Liver (tissue), 9 donors: Measurements from ENCODE around the gene SLC6A16. TPM values are rescaled to one million over a fixed set of nuclear protein-coding genes. Genes with fewer than 3 reads are reported as not detected.
"Not testable (repeated sequence)": the region's sequence is repeated elsewhere in the genome, so short reads cannot be mapped to it uniquely, and the experiment has no call there.

Experiments used
- DNase-seq: peaks from one replicate; pipeline ENCODE4 v3.0.0-alpha.2; 2017; ENCODE audit warnings: low spot score
- H3K27ac ChIP-seq, 2 donors: one replicate each; pipeline ENCODE4 v1.7.0; 2013; ENCODE audit warnings: inconsistent platforms in 2 of 2, low read length in 2 of 2, control low read depth in 1 of 2, low read depth in 1 of 2, mild to moderate bottlenecking in 1 of 2
- H3K27me3 ChIP-seq, 4 donors: one replicate each; pipeline versions ENCODE4 v1.6.1 to v1.7.0; 2013; ENCODE audit warnings: low read length in 3 of 4, inconsistent platforms in 1 of 4, mild to moderate bottlenecking in 1 of 4, moderate library complexity in 1 of 4; ENCODE audit not compliant: control insufficient read depth in 4 of 4, insufficient read depth in 4 of 4
- H3K36me3 ChIP-seq, 4 donors: one replicate each; pipeline versions ENCODE4 v1.6.1 to v1.7.0; 2013; ENCODE audit warnings: low read length in 3 of 4, mild to moderate bottlenecking in 3 of 4, low read depth in 1 of 4, moderate library complexity in 1 of 4; ENCODE audit not compliant: control insufficient read depth in 4 of 4, insufficient read depth in 3 of 4
- H3K4me1 ChIP-seq, 4 donors: one replicate each; pipeline versions ENCODE4 v1.6.1 to v1.7.0; 2013; ENCODE audit warnings: low read length in 3 of 4, mild to moderate bottlenecking in 3 of 4, moderate library complexity in 1 of 4; ENCODE audit not compliant: control insufficient read depth in 4 of 4, insufficient read depth in 4 of 4
- H3K4me3 ChIP-seq, 3 donors: one replicate each; pipeline versions ENCODE4 v1.6.1 to v1.7.0; 2013; ENCODE audit warnings: low read length in 3 of 3, control low read depth in 1 of 3, low read depth in 1 of 3, mild to moderate bottlenecking in 1 of 3
- H3K9ac ChIP-seq, 2 donors: one replicate each; pipeline ENCODE4 v1.7.0; 2013; ENCODE audit warnings: low read length in 2 of 2, mild to moderate bottlenecking in 2 of 2, moderate library complexity in 2 of 2, control low read depth in 1 of 2, low read depth in 1 of 2
- H3K9me3 ChIP-seq, 4 donors: one replicate each; pipeline versions ENCODE4 v1.6.1 to v1.7.0; 2013; ENCODE audit warnings: low read length in 3 of 4; ENCODE audit not compliant: control insufficient read depth in 4 of 4
- EGR1 ChIP-seq, 2 donors: IDR thresholded peaks; 2 replicates each; pipeline ENCODE4 v1.6.1; 2016 to 2018; ENCODE audit warnings: antibody characterized with exemption in 2 of 2, low read depth in 2 of 2
- FOXA1 ChIP-seq: IDR thresholded peaks from 2 replicates; pipeline ENCODE4 v1.6.1; 2016; ENCODE audit warnings: antibody characterized with exemption
- FOXA2 ChIP-seq: IDR thresholded peaks from 2 replicates; pipeline ENCODE4 v1.6.1; 2016; ENCODE audit warnings: antibody characterized with exemption
- HNF4A ChIP-seq, 2 donors: conservative IDR thresholded peaks; 2 replicates each; pipeline ENCODE4 v1.6.1; 2016; ENCODE audit warnings: antibody characterized with exemption in 2 of 2, mild to moderate bottlenecking in 2 of 2
- MAX ChIP-seq: IDR thresholded peaks from 2 replicates; pipeline ENCODE4 v1.6.1; 2016; ENCODE audit warnings: antibody characterized with exemption
- RAD21 ChIP-seq, 2 donors: IDR thresholded peaks; 2 replicates each; pipeline ENCODE4 v1.6.1; 2016; ENCODE audit warnings: antibody characterized with exemption in 2 of 2, mild to moderate bottlenecking in 2 of 2
- REST ChIP-seq: IDR thresholded peaks from 2 replicates; pipeline ENCODE4 v1.6.1; 2016; ENCODE audit warnings: antibody characterized with exemption, mild to moderate bottlenecking
- RXRA ChIP-seq, 2 donors: IDR thresholded peaks; 2 replicates each; pipeline ENCODE4 v1.6.1; 2017 to 2018; ENCODE audit warnings: antibody characterized with exemption in 2 of 2, mild to moderate bottlenecking in 1 of 2
- SP1 ChIP-seq: IDR thresholded peaks from 2 replicates; pipeline ENCODE4 v1.6.1; 2018; ENCODE audit warnings: antibody characterized with exemption, mild to moderate bottlenecking
- TAF1 ChIP-seq: conservative IDR thresholded peaks from 2 replicates; pipeline ENCODE4 v1.6.1; 2016; ENCODE audit warnings: antibody characterized with exemption, mild to moderate bottlenecking
- WGBS: extraction: QIAGEN DNeasy Blood & Tissue Kit; methylation state at CpG from one replicate; pipeline ENCODE4 v1.1.7; 2013; 5-methylcytosine and 5-hydroxymethylcytosine counted together
- polyA plus RNA-seq, 2 donors: library from polyadenylated mRNA; stranded (reverse) in 1 of 2; unstranded in 1 of 2; fragments of 200-250 nt in 1 of 2; fragments of >200 nt in 1 of 2; fragmentation: Nextera tagmentation in 1 of 2; extraction: Ambion mirVana in 1 of 2; gene quantifications; one replicate each; pipeline versions ENCODE4 v1.2.1 to v1.2.3, GENCODE V29; 2013 to 2015
- total RNA-seq, 2 donors: library from RNA; depleted of rRNA; stranded (reverse); fragments of >200 nt; gene quantifications; one replicate each; pipeline ENCODE4 v1.2.3, GENCODE V29; 2014
- TF ChIP-seq, protein P1 (sequence below): fragments of 150-350 bp; IDR thresholded peaks from 2 replicates; pipeline ENCODE4 v1.5.1; 2017; ENCODE audit warnings: improper control_type of control experiment, low read depth, low read length; ENCODE audit not compliant: missing input control
- donor health status: healthy.
- donor health status: healthy.
- donor health status: healthy.
- donor health status: healthy.
- donor health status: healthy.

SLC6A16 gene
- total and polyA plus RNA-seq, 4 donors = 0.19 to 2.7 (median 1.5) TPM

- Histone ChIP-seq H3K27me3 (no peaks in the 10 kb centered on the region), H3K4me3 (no peak overlapping the region), H3K36me3 (no peaks in the 10 kb centered on the region), H3K27ac (no peak overlapping the region), H3K4me1 (peaks cover 0 to 7% (median 2%) of the 10 kb centered on the region in 4 donors), H3K9ac (no peak overlapping the region), H3K9me3 (no peaks in the 10 kb centered on the region)
- DNase-seq = no peak
- WGBS = 97% methylated on average over 2 of the region's 2 CpGs
- no peak for TF ChIP-seq REST
- TF ChIP-seq RAD21 (IDR thresholded peaks at IDR 0.05) = no peak
- TF ChIP-seq EGR1 (IDR thresholded peaks at IDR 0.05; ENCODE audit: low read depth in 2 of 2) = no peak
- TF ChIP-seq SP1 = no peak
- TF ChIP-seq HNF4A (conservative IDR thresholded peaks at IDR 0.05) = no peak
Observed at GRCh38 chr19:49328741-49329140, 3.8 kb upstream of the SLC6A16 start.

DNA sequence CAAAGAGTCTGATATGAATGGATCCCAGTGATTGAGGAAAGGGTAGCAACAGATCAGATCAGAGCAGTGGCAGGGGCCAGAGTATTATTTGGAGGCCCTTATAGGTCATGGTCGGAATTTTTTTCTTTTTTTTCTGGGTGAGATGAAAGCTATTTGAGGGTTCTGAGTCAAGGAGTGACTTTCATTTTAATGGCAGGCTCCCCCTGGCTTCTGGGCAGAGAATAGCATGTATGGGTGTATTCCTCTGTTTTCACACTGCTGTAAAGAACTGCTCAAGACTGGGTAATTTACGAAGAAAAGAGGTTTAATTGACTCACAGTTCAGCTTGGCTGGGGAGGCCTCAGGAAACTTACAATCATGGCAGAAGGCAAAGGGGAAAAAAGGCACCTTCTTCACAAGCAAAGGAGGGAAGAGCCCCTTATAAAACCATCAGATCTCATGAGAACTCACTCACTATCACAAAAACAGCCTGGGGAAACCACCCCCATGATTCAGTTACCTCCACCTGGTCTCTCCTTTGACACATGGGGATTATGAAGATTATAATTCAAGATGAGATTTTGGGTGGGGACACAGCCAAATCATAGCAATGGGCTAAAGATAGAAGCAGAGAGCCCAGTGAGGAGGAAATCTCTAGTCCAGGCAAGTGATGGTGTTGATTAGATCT is 3.0 kb upstream of the SLC6A16 start:
- no peak for TF ChIP-seq MAX
- TF ChIP-seq, protein P1, sequence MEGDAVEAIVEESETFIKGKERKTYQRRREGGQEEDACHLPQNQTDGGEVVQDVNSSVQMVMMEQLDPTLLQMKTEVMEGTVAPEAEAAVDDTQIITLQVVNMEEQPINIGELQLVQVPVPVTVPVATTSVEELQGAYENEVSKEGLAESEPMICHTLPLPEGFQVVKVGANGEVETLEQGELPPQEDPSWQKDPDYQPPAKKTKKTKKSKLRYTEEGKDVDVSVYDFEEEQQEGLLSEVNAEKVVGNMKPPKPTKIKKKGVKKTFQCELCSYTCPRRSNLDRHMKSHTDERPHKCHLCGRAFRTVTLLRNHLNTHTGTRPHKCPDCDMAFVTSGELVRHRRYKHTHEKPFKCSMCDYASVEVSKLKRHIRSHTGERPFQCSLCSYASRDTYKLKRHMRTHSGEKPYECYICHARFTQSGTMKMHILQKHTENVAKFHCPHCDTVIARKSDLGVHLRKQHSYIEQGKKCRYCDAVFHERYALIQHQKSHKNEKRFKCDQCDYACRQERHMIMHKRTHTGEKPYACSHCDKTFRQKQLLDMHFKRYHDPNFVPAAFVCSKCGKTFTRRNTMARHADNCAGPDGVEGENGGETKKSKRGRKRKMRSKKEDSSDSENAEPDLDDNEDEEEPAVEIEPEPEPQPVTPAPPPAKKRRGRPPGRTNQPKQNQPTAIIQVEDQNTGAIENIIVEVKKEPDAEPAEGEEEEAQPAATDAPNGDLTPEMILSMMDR = peak; percentile 60
- TF ChIP-seq TAF1 = no peak
- no peak for TF ChIP-seq RXRA (IDR thresholded peaks at IDR 0.05)
- TF ChIP-seq FOXA2 = no peak
- TF ChIP-seq EGR1 (IDR thresholded peaks at IDR 0.05; ENCODE audit: low read depth in 2 of 2) = no peak
- TF ChIP-seq FOXA1 = no peak
- peak; percentile 51 to 68 for TF ChIP-seq RAD21 (IDR thresholded peaks at IDR 0.05)
- no peak overlapping the region for H3K27ac ChIP-seq
- no peak for DNase-seq
- no peaks in the 10 kb centered on the region for H3K9me3 ChIP-seq
- H3K4me3 ChIP-seq = no peak overlapping the region
- H3K36me3 ChIP-seq = no peaks in the 10 kb centered on the region
- no peak overlapping the region for H3K9ac ChIP-seq
- H3K4me1 ChIP-seq = peaks cover 0 to 7% (median 2%) of the 10 kb centered on the region in 4 donors
- H3K27me3 ChIP-seq = no peaks in the 10 kb centered on the region
- 50% methylated on average over 2 of the region's 2 CpGs for WGBS

GRCh38 chr19:49326165-49326704 is 1.2 kb upstream of the SLC6A16 start:
- H3K27ac ChIP-seq = no peak overlapping the region
- 90% methylated on average over 3 of the region's 3 CpGs for WGBS
- TF ChIP-seq RXRA (IDR thresholded peaks at IDR 0.05) (no peak), REST (no peak), HNF4A (conservative IDR thresholded peaks at IDR 0.05) (no peak)
- no peaks in the 10 kb centered on the region for H3K27me3 ChIP-seq
- no peak overlapping the region for H3K4me3 ChIP-seq
- no peak for DNase-seq
- H3K4me1 ChIP-seq = no peaks in the 10 kb centered on the region
- no peaks in the 10 kb centered on the region for H3K36me3 ChIP-seq
- H3K9ac ChIP-seq = no peak overlapping the region
- no peaks in the 10 kb centered on the region for H3K9me3 ChIP-seq

DNA sequence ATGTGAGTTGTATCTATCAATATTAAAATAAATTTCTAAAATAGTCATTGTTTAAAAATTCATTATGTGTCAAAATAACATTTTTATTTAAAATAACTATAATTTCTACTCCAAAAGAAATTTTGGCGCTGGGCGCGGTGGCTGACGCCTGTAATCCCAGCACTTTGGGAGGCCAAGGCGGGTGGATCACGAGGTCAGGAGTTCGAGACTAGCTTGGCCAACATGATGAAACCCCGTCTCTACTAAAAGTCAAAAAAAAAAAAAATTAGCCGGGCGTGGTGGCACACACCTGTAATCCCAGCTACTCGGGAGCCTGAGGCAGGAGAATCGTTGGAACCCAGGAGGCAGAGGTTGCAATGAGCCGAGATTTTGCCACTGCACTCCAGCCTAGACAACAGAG is 765 bp upstream of the SLC6A16 start:
- 94% methylated on average over 13 of the region's 13 CpGs for WGBS
- DNase-seq, H3K4me3 ChIP-seq, H3K9me3 ChIP-seq, H3K27ac ChIP-seq, H3K27me3 ChIP-seq, H3K36me3 ChIP-seq, H3K4me1 ChIP-seq, H3K9ac ChIP-seq: not testable (repeated sequence)
